WTC11 (cell line): Measurements from ENCODE around the gene C5orf58.

Experiments used
- NR2C2 ChIP-seq: sonication (generic); formaldehyde crosslinking; IDR thresholded peaks from 2 replicates; pipeline ENCODE4 v1.8.0; 2022; ENCODE audit warnings: mild to moderate bottlenecking, missing genetic modification reagents
- TF ChIP-seq, protein P1 (sequence below): fragments of 250-450 bp; sonication (Bioruptor Pico); IDR thresholded peaks from 2 replicates; pipeline ENCODE4 v1.9.0; 2021; ENCODE audit warnings: moderate library complexity, mild to moderate bottlenecking, inconsistent platforms, borderline replicate concordance
- TF ChIP-seq, protein P2 (sequence below): sonication (generic); formaldehyde crosslinking; IDR thresholded peaks from 2 replicates; pipeline ENCODE4 v1.8.0; 2022; ENCODE audit warnings: mild to moderate bottlenecking, missing genetic modification reagents

DNA sequence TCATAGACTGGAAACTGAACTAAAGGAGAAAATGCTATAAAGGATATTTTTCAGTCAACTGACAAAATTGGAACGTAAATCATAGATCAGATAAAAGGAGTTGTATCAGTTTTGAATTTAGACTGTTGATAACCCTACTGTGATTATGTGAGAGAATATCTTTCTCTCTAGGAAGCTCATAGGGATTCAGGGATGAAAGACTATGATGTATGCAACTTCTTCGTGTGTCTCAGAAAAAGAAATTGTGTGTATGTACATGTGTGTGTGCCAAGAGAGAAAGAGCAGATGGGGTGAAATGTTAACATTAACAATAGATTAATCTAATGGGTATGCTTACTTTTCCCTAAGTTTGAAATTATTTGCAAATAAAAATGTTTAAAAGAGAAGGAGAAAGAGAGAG lies 30.7 kb upstream of the C5orf58 start:
- TF ChIP-seq, protein P1, sequence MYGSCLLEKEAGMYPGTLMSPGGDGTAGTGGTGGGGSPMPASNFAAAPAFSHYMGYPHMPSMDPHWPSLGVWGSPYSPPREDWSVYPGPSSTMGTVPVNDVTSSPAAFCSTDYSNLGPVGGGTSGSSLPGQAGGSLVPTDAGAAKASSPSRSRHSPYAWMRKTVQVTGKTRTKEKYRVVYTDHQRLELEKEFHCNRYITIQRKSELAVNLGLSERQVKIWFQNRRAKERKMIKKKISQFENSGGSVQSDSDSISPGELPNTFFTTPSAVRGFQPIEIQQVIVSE (CRISPR knock-in tag), result no peak
- TF ChIP-seq NR2C2 (CRISPR knock-in tag), result no peak
- TF ChIP-seq, protein P2, sequence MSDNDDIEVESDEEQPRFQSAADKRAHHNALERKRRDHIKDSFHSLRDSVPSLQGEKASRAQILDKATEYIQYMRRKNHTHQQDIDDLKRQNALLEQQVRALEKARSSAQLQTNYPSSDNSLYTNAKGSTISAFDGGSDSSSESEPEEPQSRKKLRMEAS (CRISPR knock-in tag), result no peak
